Measurements from ENCODE around the gene DENND4B.
"Not testable (repeated sequence)": the region's sequence is repeated elsewhere in the genome, so short reads cannot be mapped to it uniquely, and the experiment has no call there.

The DENND4B gene, protein sequence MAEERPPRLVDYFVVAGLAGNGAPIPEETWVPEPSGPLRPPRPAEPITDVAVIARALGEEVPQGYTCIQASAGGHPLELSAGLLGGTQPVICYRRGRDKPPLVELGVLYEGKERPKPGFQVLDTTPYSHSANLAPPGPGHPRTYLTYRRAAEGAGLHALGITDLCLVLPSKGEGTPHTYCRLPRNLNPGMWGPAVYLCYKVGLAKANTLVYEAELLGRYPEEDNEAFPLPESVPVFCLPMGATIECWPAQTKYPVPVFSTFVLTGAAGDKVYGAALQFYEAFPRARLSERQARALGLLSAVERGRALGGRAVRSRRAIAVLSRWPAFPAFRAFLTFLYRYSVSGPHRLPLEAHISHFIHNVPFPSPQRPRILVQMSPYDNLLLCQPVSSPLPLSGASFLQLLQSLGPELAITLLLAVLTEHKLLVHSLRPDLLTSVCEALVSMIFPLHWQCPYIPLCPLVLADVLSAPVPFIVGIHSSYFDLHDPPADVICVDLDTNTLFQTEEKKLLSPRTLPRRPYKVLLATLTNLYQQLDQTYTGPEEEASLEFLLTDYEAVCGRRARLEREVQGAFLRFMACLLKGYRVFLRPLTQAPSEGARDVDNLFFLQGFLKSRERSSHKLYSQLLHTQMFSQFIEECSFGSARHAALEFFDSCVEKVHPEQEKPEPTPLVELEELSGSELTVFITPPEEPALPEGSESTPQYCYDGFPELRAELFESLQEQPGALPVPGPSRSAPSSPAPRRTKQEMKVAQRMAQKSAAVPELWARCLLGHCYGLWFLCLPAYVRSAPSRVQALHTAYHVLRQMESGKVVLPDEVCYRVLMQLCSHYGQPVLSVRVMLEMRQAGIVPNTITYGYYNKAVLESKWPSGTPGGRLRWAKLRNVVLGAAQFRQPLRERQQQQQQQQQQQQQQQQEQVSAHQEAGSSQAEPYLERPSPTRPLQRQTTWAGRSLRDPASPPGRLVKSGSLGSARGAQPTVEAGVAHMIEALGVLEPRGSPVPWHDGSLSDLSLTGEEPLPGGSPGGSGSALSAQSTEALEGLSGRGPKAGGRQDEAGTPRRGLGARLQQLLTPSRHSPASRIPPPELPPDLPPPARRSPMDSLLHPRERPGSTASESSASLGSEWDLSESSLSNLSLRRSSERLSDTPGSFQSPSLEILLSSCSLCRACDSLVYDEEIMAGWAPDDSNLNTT (N-terminal part only)

DNA sequence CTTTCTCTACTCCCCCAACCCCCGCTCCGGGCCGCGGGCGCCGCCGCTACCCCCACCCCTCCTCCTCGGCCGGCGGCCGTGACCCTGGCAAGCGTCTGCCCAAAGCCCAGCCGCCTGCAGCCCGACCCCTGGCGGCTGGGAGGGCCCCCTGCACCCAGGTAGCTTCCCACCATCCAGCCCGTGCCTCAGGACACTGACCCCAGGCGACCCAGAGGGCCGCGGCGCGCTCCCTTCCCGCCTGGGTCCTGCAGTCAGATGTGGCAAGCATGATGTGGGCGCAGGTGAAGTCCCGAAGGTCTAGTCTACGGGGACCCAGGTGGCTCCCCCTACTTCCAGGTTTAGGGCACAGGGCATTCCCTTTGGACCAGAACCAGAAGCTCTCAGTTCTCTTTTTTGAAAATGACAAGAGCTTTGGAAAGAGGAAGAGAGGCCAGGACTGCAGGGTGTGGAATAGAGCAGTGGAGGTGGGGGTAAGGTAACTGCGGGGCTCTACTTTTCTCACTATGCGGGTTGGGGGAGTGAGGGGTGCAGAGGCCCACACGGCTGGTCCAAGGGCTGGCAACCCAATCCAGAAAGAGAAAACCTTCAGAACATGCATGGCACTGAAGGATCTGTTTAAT lies at the start of gene DENND4B:
Gene DENND4B, minus strand, starts transcription at position 97 of the 620 bp plus-strand sequence. CDS start 2,344 bp downstream, outside the sequence.
- peak; percentile 88 for DNase-seq (ENCODE audit: low spot score)

DNA sequence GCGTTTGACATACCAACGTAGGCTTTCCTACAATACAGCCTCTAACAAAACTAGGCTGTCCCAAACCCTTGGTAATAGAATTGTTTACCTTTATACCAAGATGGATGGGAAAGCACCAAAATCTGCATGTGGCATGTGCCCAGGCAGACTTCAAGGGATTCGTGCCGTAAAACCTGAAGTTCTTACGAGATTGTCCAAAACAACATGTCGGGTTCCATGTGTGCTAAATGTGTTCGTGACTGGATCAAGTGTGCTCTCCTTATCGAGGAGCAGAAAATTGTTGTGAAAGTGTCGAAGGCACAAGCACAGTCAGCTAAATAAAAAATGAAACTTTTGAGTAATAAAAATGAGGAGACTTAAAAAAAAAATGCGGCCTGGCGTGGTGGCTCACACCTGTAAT lies 49.1 kb upstream of the DENND4B start:
- DNase-seq (ENCODE audit: low spot score), result no peak

DNA sequence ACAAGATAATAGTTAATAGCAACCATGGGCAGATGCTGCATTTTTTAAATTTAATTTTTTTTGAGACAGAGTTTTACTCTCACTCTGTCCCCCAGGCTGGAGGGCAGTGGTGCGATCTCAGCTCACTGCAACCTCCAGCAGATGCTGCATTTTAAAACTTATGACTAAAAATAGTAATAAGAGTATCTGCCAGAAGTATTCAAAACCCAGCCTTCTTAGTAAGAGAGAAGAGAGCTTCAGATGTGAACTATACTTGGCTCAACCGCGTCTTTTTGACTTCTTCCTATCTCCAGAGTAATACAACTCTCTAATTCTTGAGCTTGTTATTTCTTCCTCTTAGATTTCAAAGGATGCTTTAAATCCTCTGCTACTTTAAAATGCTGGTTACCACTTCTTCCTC lies 48.7 kb upstream of the DENND4B start:
- no peak for DNase-seq (ENCODE audit: low spot score)

DNA sequence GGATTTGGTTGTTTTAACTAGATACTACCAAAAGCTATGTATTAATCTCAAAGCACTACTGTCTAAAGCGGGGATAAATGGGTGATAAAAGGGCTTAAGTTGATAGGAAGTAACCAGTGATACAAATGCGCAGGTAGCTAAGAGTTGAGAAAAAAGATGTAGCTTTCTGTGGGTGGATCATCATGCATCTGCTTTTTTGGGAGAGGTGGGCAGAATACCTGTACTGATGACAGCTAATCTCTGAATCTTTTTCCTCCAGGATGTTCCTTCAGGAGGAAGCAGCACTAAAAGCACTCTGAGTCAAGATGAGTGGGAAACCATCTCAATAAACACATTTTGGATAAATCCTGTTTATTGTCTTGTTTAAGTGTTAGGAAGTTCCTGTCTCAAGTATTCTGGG lies 45.3 kb upstream of the DENND4B start:
- DNase-seq (ENCODE audit: low spot score), result no peak

DNA sequence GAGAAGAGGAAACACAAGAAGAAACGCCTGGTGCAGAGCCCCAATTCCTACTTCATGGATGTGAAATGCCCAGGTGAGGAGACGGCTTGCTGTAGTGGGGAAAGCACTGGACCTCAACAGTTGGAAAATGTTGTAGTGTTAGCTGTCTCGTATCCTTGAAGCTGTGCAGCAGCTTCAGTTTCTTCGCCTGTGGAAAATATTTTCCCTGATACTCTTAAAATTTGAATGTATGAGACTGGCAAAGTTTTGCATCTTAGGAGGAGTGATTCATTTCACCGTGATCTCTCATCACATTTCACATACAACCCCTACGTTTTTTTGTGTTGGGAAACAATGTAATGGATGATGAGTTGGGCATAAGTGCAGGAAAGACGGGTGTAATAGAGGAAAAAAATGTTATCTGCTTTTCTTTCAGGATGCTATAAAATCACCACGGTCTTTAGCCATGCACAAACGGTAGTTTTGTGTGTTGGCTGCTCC lies 44.7 kb upstream of the DENND4B start:
- DNase-seq (ENCODE audit: low spot score), result no peak

DNA sequence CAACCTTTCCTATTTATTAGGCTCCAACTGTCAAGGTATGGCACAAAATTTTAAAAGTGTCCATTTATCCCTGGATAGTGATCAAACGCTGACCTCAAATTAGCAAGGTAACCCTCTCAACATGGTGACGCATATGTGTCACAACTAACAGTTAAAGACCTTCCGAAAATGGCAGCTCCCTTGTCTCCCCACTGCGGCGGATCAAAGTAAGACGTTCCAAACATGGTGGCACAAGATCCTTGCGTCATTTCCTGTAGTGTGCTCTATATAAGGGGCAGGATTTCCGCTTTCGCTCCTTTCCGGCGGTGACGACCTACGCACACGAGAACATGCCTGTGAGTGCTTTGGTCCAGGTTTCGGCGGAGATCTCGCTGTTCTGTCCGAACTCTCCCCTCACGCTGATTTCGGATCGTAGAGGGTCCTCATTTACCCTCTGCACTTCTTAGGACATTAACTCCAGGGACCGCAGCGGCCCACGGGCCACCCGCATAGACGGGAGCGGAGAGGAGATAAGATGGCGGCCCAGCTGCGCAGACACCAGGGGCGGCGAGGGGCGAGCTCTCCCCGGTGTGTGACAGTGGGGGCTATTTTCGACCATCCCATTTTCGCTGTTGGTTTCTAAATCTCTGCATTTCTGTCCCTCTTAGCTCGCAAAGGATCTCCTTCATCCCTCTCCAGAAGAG lies 44.1 kb upstream of the DENND4B start, which contains the start of gene RPS27:
Gene RPS27, plus strand, starts transcription at position 295 of the 683 bp plus-strand sequence. Its CDS starts 35 bp downstream, at position 330.
- DNase-seq (ENCODE audit: low spot score), result peak; percentile 99

DNA sequence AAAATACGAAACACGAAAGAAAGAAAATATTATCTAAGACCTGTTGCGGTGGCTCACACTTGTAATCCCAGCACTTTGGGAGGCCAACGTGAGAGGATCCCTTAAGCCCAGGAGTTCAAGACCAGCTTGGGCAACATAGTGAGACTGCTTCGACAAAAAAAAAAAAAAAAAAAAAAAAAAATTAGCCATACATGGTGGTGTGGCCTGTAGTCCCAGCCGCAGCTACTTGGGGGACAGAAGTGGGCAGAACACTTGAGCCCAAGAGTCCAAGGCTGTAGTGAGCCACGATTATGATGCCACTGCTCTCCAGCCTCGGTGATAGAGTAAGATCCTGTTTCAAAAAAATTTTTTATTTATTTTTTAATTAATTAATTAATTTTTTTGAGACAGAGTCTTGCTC lies 41.1 kb upstream of the DENND4B start:
- DNase-seq (ENCODE audit: low spot score), result no peak

DNA sequence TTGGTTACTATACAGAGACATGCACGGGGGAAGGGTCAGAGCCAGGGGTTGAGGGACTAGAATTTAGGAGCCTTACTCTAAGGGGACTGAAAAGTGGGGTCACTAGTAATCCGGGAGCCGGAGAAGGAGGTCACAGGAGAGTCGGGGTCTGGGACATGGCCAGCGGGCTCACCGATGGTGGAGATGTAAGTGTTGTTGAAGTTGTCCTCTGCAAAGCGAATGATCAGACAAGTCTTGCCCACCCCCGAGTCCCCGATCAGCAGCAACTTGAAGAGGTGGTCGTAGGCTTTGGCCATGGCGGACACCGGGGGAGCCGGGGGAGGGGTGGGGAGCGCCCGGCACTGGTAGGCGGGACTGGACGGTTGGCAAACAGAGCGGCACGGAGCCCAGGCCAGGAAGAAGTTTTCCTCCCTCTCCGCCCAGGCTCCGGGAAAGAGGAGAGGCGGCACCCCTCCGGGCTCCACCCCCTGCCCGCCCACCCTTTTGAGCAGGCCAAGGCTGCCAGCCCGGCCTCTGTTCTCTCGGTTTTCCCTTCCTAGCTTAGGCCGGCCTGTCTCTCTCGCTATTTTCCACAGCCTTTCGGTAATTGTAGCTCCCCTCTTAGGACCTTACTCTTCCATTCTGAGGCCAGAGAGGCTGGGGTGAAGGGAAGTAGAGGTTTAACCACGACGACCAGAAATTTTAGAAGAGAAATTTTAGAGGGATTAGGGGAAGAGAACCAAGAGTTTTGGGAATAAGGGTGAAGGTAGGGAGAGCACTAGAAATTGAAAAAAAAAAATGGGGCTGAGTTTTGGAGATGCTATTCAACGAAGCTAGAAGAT lies 39.6 kb upstream of the DENND4B start, which contains the start of gene RAB13:
Gene RAB13, minus strand, starts transcription at position 399 of the 821 bp plus-strand sequence. Its CDS starts 103 bp downstream, at position 296.
- peak; percentile 92 for DNase-seq (ENCODE audit: low spot score)

DNA sequence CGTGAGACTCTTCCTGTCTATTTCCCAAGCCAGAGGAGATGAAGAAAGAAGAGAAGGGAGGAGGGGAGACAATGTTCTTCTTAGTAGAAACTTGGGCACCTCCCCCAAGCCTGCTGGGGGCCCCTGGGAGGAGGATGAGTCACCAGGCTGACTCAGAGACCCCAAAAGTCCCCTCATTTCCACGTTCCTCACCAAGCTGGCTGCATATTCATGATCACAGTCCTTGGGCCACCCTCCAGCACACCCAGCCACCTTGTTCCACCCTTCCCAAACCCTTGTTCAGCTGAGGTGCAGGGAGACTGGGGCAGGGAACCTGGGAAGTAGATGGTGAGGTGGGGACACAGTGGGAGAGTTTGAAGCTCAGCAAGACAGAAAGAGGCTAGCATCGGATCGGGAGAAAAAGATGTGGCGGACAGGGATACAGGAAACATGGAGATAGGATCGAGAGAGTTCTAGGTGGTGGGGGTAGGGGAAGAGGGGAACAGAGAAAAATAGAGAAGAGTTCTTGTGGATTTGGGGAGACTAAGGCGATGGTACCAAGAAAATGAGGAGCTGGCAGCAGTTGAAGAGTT lies 38.9 kb upstream of the DENND4B start:
- peak; percentile 83 for DNase-seq (ENCODE audit: low spot score)

DNA sequence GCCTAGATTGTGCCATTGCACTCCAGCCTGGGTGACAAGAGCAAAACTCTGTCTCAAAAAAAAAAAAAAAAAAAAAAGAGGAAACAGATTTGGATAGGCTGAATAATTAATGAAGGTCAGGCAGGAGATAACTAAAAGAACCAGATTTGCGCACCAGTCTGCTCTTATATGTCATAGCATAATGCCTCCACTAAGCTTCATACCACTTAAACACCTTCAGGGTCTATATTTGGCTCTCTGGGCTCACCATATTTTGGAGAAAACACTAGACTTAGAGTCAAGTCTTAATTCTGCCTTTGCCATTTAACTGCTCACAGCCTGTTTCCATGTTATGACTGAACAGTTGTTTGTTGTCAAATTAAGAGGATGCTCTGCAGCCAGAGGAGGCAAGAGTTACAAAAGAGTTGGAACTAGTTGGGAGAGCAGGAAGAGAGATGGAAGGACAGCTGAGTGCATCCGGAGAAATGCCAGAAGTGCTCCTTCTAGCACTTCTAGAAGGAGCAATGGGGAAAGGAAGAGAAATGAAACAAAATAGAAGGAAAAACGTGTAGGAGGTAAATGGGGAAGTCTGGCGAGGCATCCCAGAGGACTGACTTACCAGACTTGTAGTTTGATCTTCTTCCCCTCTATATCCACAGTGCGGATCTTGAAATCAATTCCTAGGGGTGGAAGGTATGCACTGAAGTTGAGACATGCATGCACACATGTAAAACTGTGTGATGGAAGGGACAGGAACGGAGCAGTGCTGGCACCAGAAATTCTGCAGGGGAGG lies 37.8 kb upstream of the DENND4B start:
- DNase-seq (ENCODE audit: low spot score), result no peak

DNA sequence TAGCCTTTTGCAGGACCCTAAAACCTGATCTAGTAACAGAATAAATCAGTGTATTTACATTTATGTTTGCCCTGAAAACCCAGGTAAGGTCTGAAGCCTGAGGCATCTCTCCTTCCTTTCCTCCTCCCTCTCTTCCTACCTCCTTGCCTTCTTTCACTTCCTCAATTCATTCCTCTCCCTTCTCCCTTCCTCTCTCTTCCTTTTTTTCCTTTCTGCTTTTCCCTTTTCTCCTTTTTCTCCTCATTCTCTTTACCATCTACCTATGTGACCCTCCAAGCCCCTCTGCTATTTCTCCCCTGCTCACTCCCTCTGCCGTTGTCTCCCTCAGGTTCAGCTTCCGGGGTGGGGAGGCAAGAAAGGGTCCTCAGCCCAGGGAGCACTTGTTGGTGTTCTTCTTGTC lies 35.2 kb upstream of the DENND4B start:
- not testable (repeated sequence) for DNase-seq (ENCODE audit: low spot score)

DNA sequence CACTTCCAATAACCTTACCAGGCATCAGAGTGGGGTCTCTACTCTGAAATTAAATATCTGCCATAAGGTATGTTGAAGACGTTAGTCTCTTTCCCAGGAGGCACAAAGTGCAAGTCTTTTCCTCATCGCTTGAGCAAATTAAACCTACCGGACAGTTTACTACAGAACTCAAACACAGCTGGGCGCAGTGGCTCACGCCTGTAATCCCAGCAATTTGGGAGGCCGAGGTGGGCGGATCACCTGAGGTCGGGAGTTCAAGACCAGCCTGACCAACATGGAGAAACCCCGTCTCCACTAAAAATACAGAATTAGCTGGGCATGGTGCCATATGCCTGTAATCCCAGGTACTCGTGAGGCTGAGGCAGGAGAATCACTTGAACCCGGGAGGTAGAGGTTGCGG lies 32.6 kb upstream of the DENND4B start:
- not testable (repeated sequence) for DNase-seq (ENCODE audit: low spot score)

DNA sequence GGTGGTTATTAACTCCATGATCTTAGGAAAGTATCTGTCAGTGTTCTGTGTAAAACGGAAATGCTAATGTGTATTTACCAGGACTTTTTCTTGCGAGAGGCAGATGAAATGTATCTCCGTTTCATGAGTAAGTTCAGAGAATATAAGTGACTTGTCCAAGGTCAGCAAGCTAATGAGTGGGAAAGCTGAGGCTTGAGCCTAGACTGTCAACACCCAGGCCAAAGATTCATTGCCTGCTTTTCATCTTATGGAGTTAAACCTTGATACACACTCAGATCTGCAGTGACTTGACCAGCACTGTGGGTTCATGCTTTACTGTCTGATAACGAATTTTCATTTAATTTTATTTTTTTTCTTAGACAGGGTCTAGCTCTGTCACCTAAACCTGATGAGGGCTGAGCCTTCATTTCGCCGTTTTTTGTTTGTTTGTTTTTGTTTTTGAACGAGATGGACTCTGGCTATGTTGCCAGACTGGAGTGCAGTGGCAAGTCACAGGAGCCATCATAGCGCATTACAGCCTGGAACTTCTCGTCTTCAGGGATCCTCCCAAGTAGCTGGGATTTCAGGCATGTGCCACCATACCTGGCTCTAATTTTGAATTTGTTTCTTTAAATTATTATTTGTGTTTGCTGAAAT lies 31.9 kb upstream of the DENND4B start:
- DNase-seq (ENCODE audit: low spot score), result peak; percentile 72

DNA sequence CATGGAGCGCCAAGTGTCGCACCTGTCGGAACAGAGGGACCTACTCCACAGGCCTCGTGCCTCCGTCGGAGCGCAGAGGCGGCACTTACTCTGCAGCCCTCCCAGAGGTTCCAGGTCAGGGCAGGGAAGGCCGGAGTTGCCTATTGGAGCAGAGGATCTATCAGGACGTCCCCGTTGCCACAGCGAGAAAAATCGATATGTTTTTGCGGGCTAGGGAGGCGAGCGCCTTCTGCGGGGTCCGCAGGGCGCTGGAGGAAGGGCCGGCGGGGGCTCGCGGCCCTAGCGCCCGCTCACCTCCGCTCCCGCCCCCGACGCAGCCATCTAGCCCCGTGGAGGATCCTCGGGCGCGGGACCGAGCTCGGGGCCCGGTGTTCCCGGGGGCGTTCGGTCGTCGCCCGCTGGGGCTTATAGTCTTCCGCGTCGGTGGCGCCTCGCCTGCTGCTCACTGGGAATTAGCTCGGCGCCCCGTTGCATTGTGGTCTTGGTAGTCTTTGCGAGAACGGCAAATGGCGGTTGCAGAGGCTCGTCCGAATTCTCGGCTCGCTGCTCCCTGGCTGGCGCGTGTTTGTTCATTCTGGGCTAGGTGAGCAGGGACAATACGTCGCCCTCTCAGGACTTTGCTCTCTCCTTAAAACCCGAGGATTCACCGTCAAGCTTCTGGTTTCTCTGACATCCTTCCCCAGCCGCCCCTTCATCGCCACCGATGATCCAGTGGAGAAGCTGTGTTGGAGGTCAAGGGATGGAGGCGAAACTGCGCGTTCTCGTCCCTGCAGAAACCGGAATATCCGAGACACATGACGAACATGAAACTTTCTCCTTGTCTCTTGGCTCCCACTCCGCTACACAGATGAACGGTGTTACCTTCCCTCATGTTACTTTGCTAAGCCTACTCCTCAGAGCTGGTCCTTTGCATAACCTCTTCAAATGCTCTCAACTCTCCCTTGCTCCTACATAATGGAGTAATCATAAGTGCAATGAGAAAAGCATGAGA lies 31.0 kb upstream of the DENND4B start, which contains the start of gene JTB:
Gene JTB, minus strand, starts transcription at position 425 of the 991 bp plus-strand sequence. Its CDS starts 422 bp downstream, at position 3.
- DNase-seq (ENCODE audit: low spot score), result peak; percentile 89

DNA sequence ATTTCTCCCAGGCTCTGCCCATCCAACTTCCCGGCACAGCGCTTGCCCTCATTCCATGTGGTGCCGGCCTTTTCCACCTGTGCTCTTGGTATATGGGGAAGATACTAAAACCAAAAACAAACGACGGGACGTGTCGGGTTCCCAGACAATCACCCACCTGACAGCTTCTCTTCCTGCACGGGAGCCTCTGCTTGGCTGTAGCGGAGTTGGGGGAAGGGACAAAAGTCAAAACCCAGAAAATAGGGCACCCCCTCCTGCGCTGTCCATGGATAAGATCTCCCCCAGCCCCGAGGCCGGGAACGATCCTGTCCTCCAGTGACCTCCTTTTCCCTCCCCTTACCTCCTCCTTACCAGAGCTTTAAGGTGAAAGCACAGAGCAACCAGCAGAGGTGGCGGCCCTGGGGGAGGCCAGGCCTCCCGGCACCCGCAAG lies 30.3 kb upstream of the DENND4B start:
- DNase-seq (ENCODE audit: low spot score), result no peak

DNA sequence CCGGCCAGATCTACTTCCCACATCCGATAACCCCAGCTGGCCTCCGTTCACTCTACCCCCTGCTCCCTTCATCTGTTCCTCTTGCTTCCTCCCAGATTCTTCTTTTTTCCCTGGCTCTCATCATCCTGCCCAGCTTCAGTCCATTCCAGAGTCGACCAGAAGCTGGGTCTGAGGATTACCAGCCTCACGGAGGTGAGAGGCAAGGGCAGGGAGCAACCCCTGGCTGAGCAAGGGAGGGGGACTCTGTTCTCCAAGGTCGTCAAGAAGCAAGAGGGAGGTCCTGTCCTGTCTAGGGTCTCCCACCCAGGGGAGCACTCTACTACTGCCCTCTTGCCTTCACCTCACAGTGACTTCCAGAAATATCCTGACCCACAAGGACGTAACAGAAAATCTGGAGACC lies 27.0 kb upstream of the DENND4B start:
- DNase-seq (ENCODE audit: low spot score), result no peak

DNA sequence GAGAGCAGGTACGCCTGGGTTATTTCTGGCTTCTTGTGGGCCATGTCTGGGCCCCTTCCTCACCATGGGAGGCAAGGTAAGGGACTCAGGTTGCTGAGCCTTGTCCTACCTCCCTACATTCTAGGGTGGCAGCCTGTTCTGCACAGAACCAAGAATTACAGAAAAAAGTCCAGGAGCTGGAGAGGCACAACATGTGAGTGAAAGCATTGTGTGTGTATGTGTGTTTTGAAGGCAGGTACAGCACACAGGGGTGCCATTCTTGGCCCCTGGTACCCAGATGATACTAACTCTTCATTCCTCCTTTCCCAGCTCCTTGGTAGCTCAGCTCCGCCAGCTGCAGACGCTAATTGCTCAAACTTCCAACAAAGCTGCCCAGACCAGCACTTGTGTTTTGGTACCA lies 26.6 kb upstream of the DENND4B start:
- DNase-seq (ENCODE audit: low spot score), result no peak

Data from RKO (cell line).